GM20000 (cell line): Measurements from ENCODE around the gene ELP5.

Experiments used
- DNase-seq: peaks from one replicate; pipeline ENCODE4 v3.0.0; 2012; ENCODE audit warnings: low spot score
- TF ChIP-seq, protein P1 (sequence below): IDR thresholded peaks from 2 replicates; pipeline ENCODE4 v1.5.1; 2012; ENCODE audit warnings: mild to moderate bottlenecking, control low read depth; ENCODE audit errors: extremely low read depth, missing control alignments

Gene ELP5

DNA sequence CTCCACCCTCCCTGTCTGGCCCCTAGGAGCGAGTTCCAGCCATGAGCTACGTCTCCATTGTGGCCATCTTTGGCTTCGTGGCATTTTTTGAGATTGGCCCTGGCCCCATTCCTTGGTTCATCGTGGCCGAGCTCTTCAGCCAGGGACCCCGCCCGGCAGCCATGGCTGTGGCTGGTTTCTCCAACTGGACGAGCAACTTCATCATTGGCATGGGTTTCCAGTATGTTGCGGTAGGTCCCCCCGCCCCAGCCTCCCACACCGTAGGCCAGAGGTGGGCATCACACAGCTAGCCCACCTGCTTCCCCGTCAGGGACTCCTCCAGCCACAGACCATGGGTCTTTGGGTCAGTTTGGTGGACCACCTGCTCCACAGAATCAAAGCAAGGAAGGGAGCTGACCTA, 33.7 kb downstream of the ELP5 start:
- TF ChIP-seq, protein P1, sequence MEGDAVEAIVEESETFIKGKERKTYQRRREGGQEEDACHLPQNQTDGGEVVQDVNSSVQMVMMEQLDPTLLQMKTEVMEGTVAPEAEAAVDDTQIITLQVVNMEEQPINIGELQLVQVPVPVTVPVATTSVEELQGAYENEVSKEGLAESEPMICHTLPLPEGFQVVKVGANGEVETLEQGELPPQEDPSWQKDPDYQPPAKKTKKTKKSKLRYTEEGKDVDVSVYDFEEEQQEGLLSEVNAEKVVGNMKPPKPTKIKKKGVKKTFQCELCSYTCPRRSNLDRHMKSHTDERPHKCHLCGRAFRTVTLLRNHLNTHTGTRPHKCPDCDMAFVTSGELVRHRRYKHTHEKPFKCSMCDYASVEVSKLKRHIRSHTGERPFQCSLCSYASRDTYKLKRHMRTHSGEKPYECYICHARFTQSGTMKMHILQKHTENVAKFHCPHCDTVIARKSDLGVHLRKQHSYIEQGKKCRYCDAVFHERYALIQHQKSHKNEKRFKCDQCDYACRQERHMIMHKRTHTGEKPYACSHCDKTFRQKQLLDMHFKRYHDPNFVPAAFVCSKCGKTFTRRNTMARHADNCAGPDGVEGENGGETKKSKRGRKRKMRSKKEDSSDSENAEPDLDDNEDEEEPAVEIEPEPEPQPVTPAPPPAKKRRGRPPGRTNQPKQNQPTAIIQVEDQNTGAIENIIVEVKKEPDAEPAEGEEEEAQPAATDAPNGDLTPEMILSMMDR = no peak
- DNase-seq = no peak

DNA sequence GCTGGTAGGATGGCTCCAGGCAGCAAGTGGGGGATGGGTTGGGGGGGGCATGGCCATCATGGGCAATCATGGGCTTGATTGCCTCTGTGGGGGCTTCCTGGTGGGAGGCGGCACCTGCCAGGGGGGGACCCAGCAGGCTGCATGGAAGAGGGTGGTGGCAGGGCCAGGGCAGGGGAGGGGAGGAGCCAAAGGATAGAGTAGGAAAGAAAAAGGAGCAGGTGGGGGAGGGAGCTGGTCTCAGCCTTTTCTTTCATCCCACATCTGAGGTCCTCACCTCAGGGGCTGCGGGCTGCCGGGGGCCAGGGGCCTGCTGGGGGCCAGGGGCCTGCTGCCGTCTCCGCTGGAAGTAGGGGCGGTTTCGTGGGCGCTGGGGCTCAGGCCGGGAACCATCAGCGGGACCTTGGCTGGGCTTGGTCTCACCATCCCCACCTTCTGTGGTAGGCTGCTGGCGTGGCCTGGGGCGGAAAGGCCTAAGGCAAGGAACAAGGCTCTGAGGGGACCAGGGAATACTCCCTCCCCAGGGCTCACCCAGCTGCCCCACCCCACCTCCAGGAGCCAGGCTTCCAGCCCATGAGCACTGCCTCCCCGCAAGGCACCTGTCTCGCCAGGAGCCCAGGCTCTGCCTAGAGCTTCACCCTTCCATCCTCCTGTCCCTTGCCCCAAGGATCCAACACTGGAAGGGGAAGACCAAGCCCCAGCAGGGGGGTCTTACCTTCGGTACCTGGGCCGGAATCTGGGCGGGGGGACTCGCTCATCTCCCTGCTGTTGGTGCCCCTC, 37.4 kb downstream of the ELP5 start:
- no peak for DNase-seq
- TF ChIP-seq, protein P1 = no peak

DNA sequence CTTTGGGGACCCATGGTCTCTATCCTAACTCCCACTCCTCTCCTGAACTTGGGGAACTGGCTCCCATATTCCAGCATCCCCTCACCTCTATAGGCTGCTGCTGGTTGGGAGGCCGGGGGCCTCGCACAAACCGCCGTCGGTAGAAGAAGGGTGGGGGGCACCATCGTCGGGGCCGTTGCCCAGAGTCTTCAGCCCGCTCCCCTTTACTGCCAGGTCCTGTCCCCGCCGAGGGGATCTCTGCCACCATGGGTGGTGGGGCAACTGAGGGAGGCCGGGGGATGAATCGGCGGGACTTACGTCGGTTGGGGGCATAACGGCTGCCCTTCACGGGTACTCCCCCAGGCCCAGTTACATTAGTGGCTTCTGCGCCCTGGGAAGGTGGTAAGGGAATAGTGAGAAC, 38.2 kb downstream of the ELP5 start:
- DNase-seq = no peak
- TF ChIP-seq, protein P1 = no peak

DNA sequence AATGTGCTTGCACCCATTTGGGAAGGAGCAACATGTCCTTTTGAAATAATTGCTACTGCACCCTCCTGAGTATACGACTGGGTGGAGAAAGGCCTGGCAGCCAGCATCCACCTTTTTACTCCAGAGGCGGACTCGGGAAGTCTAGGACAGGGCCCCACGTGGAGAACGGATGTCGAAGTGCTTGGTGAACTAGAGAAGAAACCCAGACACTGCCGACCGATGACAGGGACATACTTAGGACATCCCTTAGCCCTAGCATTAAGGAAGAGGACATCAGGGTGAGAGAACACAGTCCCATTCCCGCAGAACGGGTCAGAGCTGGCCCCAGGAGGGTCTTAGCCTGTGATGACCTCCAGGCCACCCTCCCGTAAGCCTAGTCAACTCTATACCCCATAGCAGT, 38.7 kb downstream of the ELP5 start:
- TF ChIP-seq, protein P1 = no peak

DNA sequence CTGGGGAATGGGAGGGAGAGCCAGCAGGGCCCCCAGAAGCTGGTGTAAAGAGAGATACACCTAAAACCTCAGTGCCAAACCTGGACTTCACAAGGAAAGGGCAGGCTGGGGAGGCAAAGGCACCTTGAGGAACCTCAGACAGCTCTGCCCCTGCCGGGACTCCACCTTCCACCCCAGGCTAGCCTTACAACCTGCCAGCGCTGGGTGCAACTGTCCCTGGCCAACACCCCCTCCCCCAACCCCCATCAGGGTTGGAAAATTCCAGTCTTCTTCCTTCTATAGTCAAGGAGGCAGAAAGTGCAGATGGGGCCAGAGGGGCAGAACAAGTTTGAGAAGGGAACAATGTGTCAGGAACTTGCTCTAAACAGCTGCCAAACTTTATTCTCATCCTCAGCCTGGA, 40.2 kb downstream of the ELP5 start:
- TF ChIP-seq, protein P1 = no peak
- DNase-seq = no peak

More for the DNA sequence above, 38.7 kb downstream of the ELP5 start:
- no peak for DNase-seq

DNA sequence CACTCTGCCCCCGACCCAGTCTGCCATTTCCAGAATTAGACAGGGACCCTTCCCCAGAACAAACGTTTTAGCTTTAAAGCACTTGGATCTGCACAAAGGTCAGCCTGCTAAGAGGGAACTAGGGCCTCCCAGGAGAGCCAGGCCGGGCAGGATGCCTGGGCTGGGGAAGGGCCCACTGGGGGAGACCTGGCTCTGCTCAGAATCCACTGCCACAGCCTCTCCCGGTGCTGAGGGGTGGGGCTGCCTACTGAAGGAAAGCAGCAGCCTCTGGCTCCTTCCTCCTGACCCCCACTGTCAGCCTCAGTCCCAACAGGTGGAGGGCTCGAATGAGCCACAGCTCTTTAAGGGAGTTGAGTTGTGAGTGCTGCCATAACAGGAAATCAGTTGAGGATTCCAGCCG, 40.7 kb downstream of the ELP5 start:
- DNase-seq = peak; percentile 21
- TF ChIP-seq, protein P1 = no peak

DNA sequence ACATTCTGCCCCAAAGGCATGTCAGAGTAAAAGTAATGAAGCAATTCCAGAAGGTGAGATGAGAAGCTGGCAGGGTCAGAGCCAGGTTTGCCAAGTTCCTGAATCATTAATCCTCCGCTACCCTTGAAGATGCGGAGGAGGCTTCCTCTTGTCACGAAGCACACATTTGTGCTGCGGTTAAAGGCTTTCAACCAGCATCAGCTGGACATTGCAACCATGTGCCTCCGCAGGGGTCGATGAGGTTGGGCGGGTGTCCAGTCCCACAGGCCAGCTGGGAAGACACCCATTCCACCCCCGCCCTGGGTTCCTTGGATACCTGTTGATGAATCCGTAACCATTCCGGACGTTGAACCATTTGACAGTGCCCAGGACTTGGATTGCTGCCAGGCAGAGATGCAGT, 41.1 kb downstream of the ELP5 start:
- TF ChIP-seq, protein P1 = no peak
- DNase-seq = peak; percentile 28
